Measurements from ENCODE around the gene TNFRSF21. TPM values are rescaled to one million over a fixed set of nuclear protein-coding genes. Genes with fewer than 3 reads are reported as not detected.
A peak's percentile ranks its signal among the peaks of the same experiment; 100 is the strongest.

Gene TNFRSF21
- total and polyA plus RNA-seq, 12 donors, result 1.9 to 13.7 (median 7.5) TPM

DNA sequence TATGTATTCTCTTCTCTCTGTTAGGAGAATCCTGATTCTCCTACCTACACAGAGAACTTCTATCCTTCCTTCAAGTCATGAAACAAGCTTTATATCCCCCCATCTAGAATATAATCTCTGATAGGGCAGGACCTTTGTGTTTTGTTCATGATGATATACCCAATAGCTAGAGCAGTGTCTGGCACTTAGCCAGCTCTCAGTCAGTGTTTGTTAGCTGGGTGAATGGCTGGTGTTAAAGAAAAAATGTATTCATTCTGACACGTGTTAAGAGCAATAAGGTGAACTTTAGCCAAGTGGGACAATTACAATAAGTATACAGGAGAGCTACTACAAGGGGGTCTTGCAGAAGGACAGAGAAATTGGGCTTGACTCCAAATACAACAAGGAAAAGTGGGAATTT lies 34.3 kb upstream of the TNFRSF21 start:
- Histone ChIP-seq H3K27ac (no peak overlapping the region), H3K27me3 (no peaks in the 10 kb centered on the region), H3K4me1 (replicated peaks in 1 of 2) (no peaks in the 10 kb centered on the region), H3K36me3 (replicated peaks in 1 of 2) (no peaks in the 10 kb centered on the region), H3K9me3 (replicated peaks in 1 of 3) (no peaks in the 10 kb centered on the region), H3K4me3 (no peak overlapping the region)
- peak in 1 of 7 donors; percentile 11 for DNase-seq
- TF ChIP-seq, protein P1, sequence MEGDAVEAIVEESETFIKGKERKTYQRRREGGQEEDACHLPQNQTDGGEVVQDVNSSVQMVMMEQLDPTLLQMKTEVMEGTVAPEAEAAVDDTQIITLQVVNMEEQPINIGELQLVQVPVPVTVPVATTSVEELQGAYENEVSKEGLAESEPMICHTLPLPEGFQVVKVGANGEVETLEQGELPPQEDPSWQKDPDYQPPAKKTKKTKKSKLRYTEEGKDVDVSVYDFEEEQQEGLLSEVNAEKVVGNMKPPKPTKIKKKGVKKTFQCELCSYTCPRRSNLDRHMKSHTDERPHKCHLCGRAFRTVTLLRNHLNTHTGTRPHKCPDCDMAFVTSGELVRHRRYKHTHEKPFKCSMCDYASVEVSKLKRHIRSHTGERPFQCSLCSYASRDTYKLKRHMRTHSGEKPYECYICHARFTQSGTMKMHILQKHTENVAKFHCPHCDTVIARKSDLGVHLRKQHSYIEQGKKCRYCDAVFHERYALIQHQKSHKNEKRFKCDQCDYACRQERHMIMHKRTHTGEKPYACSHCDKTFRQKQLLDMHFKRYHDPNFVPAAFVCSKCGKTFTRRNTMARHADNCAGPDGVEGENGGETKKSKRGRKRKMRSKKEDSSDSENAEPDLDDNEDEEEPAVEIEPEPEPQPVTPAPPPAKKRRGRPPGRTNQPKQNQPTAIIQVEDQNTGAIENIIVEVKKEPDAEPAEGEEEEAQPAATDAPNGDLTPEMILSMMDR (IDR thresholded peaks at IDR 0.05), result no peak
- TF ChIP-seq POLR2A (IDR thresholded peaks at IDR 0.05), result no peak
- WGBS, 4 donors, result 23 to 48% (median 35%) methylated on average over 1 of the region's 1 CpG
- intact Hi-C loops (cut with DNase I), result no loop called here

DNA sequence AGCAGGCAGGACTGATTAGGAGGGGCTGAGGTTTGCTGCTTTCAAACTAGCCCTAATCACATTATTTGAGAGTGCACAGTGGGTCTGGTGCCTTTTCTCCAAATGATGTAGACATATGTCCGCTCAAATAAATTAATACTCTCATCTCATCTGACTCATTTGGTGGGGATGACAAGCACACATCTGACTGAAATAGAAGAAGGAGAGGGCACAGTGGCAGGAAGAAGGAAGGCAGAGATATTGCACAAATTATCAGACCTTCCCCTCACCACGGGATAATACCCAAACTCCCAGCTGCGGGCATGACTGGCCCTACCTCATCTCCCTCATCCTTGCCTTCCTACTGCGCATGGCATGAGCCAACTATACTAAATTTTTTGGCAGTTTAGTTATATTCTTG lies 33.9 kb upstream of the TNFRSF21 start:
- H3K4me3 ChIP-seq, result no peak overlapping the region
- intact Hi-C loops (cut with DNase I), result no loop called here
- no peak overlapping the region for H3K27ac ChIP-seq
- no peaks in the 10 kb centered on the region for H3K27me3 ChIP-seq
- 58 to 70% (median 67%) methylated on average over 4 of the region's 4 CpGs for WGBS, 4 donors
- H3K36me3 ChIP-seq (replicated peaks in 1 of 2), result no peaks in the 10 kb centered on the region
- no peaks in the 10 kb centered on the region for H3K9me3 ChIP-seq (replicated peaks in 1 of 3)
- no peak for DNase-seq
- no peaks in the 10 kb centered on the region for H3K4me1 ChIP-seq (replicated peaks in 1 of 2)
- no peak for TF ChIP-seq POLR2A (IDR thresholded peaks at IDR 0.05)
- TF ChIP-seq, protein P1 (IDR thresholded peaks at IDR 0.05), result no peak

DNA sequence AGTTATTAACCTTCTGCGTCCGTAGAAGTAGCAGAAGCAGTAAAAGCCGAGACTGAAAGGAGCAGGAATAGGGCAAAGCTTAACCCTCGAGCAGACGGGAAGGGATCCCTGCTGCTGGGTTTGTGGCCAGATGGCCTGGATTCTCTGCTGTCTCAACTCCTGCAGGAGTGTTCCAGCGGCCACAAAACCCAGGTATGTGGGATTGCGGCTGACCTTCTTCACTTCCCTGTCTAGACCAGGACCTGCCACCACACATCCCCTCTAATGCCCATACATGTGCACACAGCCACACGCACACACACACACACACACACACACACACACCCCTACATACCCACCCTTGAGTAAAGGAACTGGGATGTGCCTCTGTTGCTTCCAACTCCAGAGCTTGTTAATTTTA lies 33.1 kb upstream of the TNFRSF21 start:
- Histone ChIP-seq H3K9me3 (replicated peaks in 1 of 3) (no peaks in the 10 kb centered on the region), H3K27ac (no peak overlapping the region), H3K4me1 (replicated peaks in 1 of 2) (no peaks in the 10 kb centered on the region), H3K36me3 (replicated peaks in 1 of 2) (no peaks in the 10 kb centered on the region), H3K4me3 (no peak overlapping the region), H3K27me3 (no peaks in the 10 kb centered on the region)
- DNase-seq, result no peak
- intact Hi-C loops (cut with DNase I), result no loop called here
- WGBS, 4 donors, result 59 to 67% (median 63%) methylated on average over 8 of the region's 8 CpGs
- TF ChIP-seq POLR2A (IDR thresholded peaks at IDR 0.05), result no peak
- TF ChIP-seq, protein P1 (IDR thresholded peaks at IDR 0.05), result no peak

DNA sequence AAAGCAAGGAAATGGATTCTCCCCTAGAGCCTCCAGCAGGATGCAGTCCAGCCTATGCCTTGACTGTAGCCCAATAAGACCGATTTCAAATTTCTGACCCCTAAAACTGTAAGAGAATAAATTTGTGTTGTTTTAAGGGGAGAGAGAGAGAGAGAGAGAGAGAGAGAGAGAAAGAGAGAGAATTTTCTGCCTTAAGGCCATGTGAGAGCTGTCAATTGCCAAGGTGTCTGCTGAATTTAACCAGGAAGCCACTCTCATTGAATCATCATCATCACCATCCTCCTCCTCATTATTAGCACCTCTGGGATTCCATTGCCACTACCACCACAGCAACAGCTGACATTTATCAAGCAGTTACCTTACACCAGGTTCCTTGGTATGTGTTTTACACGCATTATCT lies 27.8 kb upstream of the TNFRSF21 start:
- Histone ChIP-seq H3K36me3 (replicated peaks in 1 of 2) (no peaks in the 10 kb centered on the region), H3K27me3 (no peaks in the 10 kb centered on the region), H3K4me3 (no peak overlapping the region), H3K27ac (no peak overlapping the region), H3K9me3 (replicated peaks in 1 of 3) (no peaks in the 10 kb centered on the region), H3K4me1 (replicated peaks in 1 of 2) (no peaks in the 10 kb centered on the region)
- intact Hi-C loops (cut with DNase I), result no loop called here
- no peak for TF ChIP-seq POLR2A (IDR thresholded peaks at IDR 0.05)
- TF ChIP-seq, protein P1 (IDR thresholded peaks at IDR 0.05), result no peak
- 75 to 88% (median 82%) methylated on average over 2 of the region's 2 CpGs for WGBS, 4 donors
- DNase-seq, result no peak
